IPS-20b (cell line): Measurements from ENCODE around the gene SLC6A20.

ENCODE experiments used
- H3K27ac ChIP-seq: one replicate; pipeline ENCODE4 v1.5.1; 2013; ENCODE audit warnings: low read length
- H3K27me3 ChIP-seq: 2 replicates; pipeline ENCODE4 v1.6.1; 2013; ENCODE audit warnings: mild to moderate bottlenecking, low read length, inconsistent platforms; ENCODE audit not compliant: insufficient read depth
- H3K36me3 ChIP-seq: 2 replicates; pipeline ENCODE4 v1.6.1; 2013; ENCODE audit warnings: low read depth, mild to moderate bottlenecking, inconsistent platforms, low read length, moderate library complexity; ENCODE audit not compliant: insufficient read depth
- H3K4me1 ChIP-seq: 2 replicates; pipeline ENCODE4 v1.6.1; 2013; ENCODE audit warnings: mild to moderate bottlenecking, control low read depth, inconsistent platforms, low read length, moderate library complexity; ENCODE audit not compliant: insufficient read depth
- H3K4me3 ChIP-seq: 2 replicates; pipeline ENCODE4 v1.5.1; 2013; ENCODE audit warnings: mild to moderate bottlenecking, low read length, inconsistent platforms
- H3K9ac ChIP-seq: 2 replicates; pipeline ENCODE4 v1.6.1; 2013; ENCODE audit warnings: low read depth, mild to moderate bottlenecking, inconsistent platforms, low read length, moderate library complexity
- H3K9me3 ChIP-seq: 2 replicates; pipeline ENCODE4 v1.6.1; 2013; ENCODE audit warnings: mild to moderate bottlenecking, low read depth, low read length, inconsistent platforms; ENCODE audit not compliant: insufficient read depth

Gene SLC6A20

GRCh38 chr3:45795882-45796765 lies at the start of gene SLC6A20:
Gene SLC6A20 (minus strand): TSS chr3:45796536. CDS start chr3:45796419, 117 bp downstream.
- peaks cover 76% of the 10 kb centered on the region for H3K27me3 ChIP-seq
- peaks cover 3% of the 10 kb centered on the region; the same call in 1 of the 2 replicates for H3K4me1 ChIP-seq
- H3K9ac ChIP-seq = no peak within 1 kb of the TSS; the same call in 1 of the 2 replicates
- H3K36me3 ChIP-seq = no peaks in the 10 kb centered on the region
- no peak within 1 kb of the TSS for H3K27ac ChIP-seq
- no peaks in the 10 kb centered on the region for H3K9me3 ChIP-seq
- H3K4me3 ChIP-seq = peak within 1 kb of the TSS; percentile 65

- H3K4me3 ChIP-seq = no peak overlapping the region
- no peaks in the 10 kb centered on the region for H3K9me3 ChIP-seq
- H3K4me1 ChIP-seq = peaks cover 5% of the 10 kb centered on the region; the same call in 1 of the 2 replicates
- H3K9ac ChIP-seq = no peak overlapping the region
- no peaks in the 10 kb centered on the region for H3K36me3 ChIP-seq
- H3K27ac ChIP-seq = no peak overlapping the region
- peaks cover 78% of the 10 kb centered on the region for H3K27me3 ChIP-seq
Observed at GRCh38 chr3:45844616-45845015, 48.3 kb upstream of the SLC6A20 start.

GRCh38 chr3:45842851-45843625 lies 46.7 kb upstream of the SLC6A20 start:
- H3K4me1 ChIP-seq = peaks cover 5% of the 10 kb centered on the region; the same call in 1 of the 2 replicates
- H3K4me3 ChIP-seq = no peak overlapping the region
- no peaks in the 10 kb centered on the region for H3K9me3 ChIP-seq
- no peaks in the 10 kb centered on the region for H3K36me3 ChIP-seq
- no peak overlapping the region for H3K27ac ChIP-seq
- H3K9ac ChIP-seq = no peak overlapping the region
- H3K27me3 ChIP-seq = peaks cover 63% of the 10 kb centered on the region

GRCh38 chr3:45841757-45842491 lies 45.6 kb upstream of the SLC6A20 start, which contains the start of gene LZTFL1:
Gene LZTFL1 (minus strand): TSS chr3:45842119. CDS start chr3:45841991, 128 bp downstream.
- Histone ChIP-seq H3K4me1 (peaks cover 5% of the 10 kb centered on the region; the same call in 1 of the 2 replicates), H3K27ac (no peak within 1 kb of the TSS), H3K4me3 (peak within 1 kb of the TSS; percentile 89), H3K9me3 (no peaks in the 10 kb centered on the region), H3K36me3 (no peaks in the 10 kb centered on the region), H3K9ac (peak within 1 kb of the TSS; percentile 67; the same call in 1 of the 2 replicates), H3K27me3 (peaks cover 51% of the 10 kb centered on the region)

GRCh38 chr3:45841420-45841756 lies 45.1 kb upstream of the SLC6A20 start:
- peaks cover 46% of the 10 kb centered on the region for H3K27me3 ChIP-seq
- peak overlapping the region; percentile 67; the same call in 1 of the 2 replicates for H3K9ac ChIP-seq
- H3K4me3 ChIP-seq = peak overlapping the region; percentile 89
- no peaks in the 10 kb centered on the region for H3K9me3 ChIP-seq
- H3K4me1 ChIP-seq = peaks cover 5% of the 10 kb centered on the region; the same call in 1 of the 2 replicates
- H3K36me3 ChIP-seq = no peaks in the 10 kb centered on the region
- H3K27ac ChIP-seq = no peak overlapping the region

GRCh38 chr3:45838466-45838865 lies 42.1 kb upstream of the SLC6A20 start:
- no peak overlapping the region for H3K27ac ChIP-seq
- no peak overlapping the region for H3K4me3 ChIP-seq
- peaks cover 5% of the 10 kb centered on the region; the same call in 1 of the 2 replicates for H3K4me1 ChIP-seq
- H3K9me3 ChIP-seq = no peaks in the 10 kb centered on the region
- H3K27me3 ChIP-seq = peaks cover 17% of the 10 kb centered on the region
- H3K36me3 ChIP-seq = no peaks in the 10 kb centered on the region
- H3K9ac ChIP-seq = no peak overlapping the region

GRCh38 chr3:45832699-45833098 lies 36.4 kb upstream of the SLC6A20 start:
- Histone ChIP-seq H3K27ac (no peak overlapping the region), H3K4me3 (no peak overlapping the region), H3K4me1 (no peaks in the 10 kb centered on the region), H3K9ac (no peak overlapping the region), H3K27me3 (no peaks in the 10 kb centered on the region), H3K36me3 (no peaks in the 10 kb centered on the region; the same call in 1 of the 2 replicates), H3K9me3 (no peaks in the 10 kb centered on the region)

- Histone ChIP-seq H3K27ac (no peak overlapping the region), H3K9me3 (no peaks in the 10 kb centered on the region), H3K27me3 (no peaks in the 10 kb centered on the region), H3K9ac (no peak overlapping the region), H3K36me3 (peaks cover 19% of the 10 kb centered on the region), H3K4me1 (no peaks in the 10 kb centered on the region), H3K4me3 (no peak overlapping the region)
Observed at GRCh38 chr3:45830121-45830520, 33.8 kb upstream of the SLC6A20 start.

GRCh38 chr3:45826908-45827307 lies 30.6 kb upstream of the SLC6A20 start:
- Histone ChIP-seq H3K9ac (no peak overlapping the region), H3K36me3 (peaks cover 20% of the 10 kb centered on the region), H3K4me1 (no peaks in the 10 kb centered on the region), H3K27ac (no peak overlapping the region), H3K9me3 (no peaks in the 10 kb centered on the region), H3K4me3 (no peak overlapping the region), H3K27me3 (no peaks in the 10 kb centered on the region)

- Histone ChIP-seq H3K9me3 (no peaks in the 10 kb centered on the region), H3K4me3 (no peak overlapping the region), H3K27me3 (no peaks in the 10 kb centered on the region), H3K27ac (no peak overlapping the region), H3K4me1 (no peaks in the 10 kb centered on the region), H3K9ac (no peak overlapping the region), H3K36me3 (peaks cover 20% of the 10 kb centered on the region)
Observed at GRCh38 chr3:45826321-45826720, 30.0 kb upstream of the SLC6A20 start.

GRCh38 chr3:45821127-45821526 lies 24.8 kb upstream of the SLC6A20 start:
- Histone ChIP-seq H3K4me1 (no peaks in the 10 kb centered on the region), H3K27me3 (no peaks in the 10 kb centered on the region), H3K4me3 (no peak overlapping the region), H3K27ac (no peak overlapping the region), H3K36me3 (peaks cover 10% of the 10 kb centered on the region; the same call in 1 of the 2 replicates), H3K9ac (no peak overlapping the region), H3K9me3 (peaks cover 7% of the 10 kb centered on the region; the same call in 1 of the 2 replicates)
